ENCODE results near the gene MTHFD1L. TPM values are rescaled to one million over a fixed set of nuclear protein-coding genes. Genes with fewer than 3 reads are reported as not detected.

Gene MTHFD1L
- total and polyA plus RNA-seq, 2 experiments from 2014 or later: 18.2 to 37.9 TPM

- H3K9me3 ChIP-seq (ENCODE audit: low read depth): no peaks in the 10 kb centered on the region
- no peaks in the 10 kb centered on the region for H3K36me3 ChIP-seq
- no peak overlapping the region for H3K4me3 ChIP-seq
- no peak overlapping the region for H3K27ac ChIP-seq
- no peaks in the 10 kb centered on the region for H3K4me1 ChIP-seq (ENCODE audit: low read depth)
- DNase-seq (ENCODE audit: low read depth in 1 of 2, low spot score in 1 of 2): no peak
- TF ChIP-seq, protein P1, sequence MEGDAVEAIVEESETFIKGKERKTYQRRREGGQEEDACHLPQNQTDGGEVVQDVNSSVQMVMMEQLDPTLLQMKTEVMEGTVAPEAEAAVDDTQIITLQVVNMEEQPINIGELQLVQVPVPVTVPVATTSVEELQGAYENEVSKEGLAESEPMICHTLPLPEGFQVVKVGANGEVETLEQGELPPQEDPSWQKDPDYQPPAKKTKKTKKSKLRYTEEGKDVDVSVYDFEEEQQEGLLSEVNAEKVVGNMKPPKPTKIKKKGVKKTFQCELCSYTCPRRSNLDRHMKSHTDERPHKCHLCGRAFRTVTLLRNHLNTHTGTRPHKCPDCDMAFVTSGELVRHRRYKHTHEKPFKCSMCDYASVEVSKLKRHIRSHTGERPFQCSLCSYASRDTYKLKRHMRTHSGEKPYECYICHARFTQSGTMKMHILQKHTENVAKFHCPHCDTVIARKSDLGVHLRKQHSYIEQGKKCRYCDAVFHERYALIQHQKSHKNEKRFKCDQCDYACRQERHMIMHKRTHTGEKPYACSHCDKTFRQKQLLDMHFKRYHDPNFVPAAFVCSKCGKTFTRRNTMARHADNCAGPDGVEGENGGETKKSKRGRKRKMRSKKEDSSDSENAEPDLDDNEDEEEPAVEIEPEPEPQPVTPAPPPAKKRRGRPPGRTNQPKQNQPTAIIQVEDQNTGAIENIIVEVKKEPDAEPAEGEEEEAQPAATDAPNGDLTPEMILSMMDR (IDR thresholded peaks at IDR 0.05; ENCODE audit: low read depth, low read length): no peak
- H3K27me3 ChIP-seq: no peaks in the 10 kb centered on the region
Measured at GRCh38 chr6:150999107-150999506, 133.6 kb downstream of the MTHFD1L start.

- no peaks in the 10 kb centered on the region for H3K9me3 ChIP-seq (ENCODE audit: low read depth)
- no peaks in the 10 kb centered on the region for H3K36me3 ChIP-seq
- H3K27ac ChIP-seq: no peak overlapping the region
- no peaks in the 10 kb centered on the region for H3K4me1 ChIP-seq (ENCODE audit: low read depth)
- H3K27me3 ChIP-seq: no peaks in the 10 kb centered on the region
- no peak overlapping the region for H3K4me3 ChIP-seq
- TF ChIP-seq, protein P1 (IDR thresholded peaks at IDR 0.05; ENCODE audit: low read depth, low read length): no peak
- DNase-seq (ENCODE audit: low read depth in 1 of 2, low spot score in 1 of 2): no peak
Measured at GRCh38 chr6:150999576-150999975, 134.1 kb downstream of the MTHFD1L start.

DNA sequence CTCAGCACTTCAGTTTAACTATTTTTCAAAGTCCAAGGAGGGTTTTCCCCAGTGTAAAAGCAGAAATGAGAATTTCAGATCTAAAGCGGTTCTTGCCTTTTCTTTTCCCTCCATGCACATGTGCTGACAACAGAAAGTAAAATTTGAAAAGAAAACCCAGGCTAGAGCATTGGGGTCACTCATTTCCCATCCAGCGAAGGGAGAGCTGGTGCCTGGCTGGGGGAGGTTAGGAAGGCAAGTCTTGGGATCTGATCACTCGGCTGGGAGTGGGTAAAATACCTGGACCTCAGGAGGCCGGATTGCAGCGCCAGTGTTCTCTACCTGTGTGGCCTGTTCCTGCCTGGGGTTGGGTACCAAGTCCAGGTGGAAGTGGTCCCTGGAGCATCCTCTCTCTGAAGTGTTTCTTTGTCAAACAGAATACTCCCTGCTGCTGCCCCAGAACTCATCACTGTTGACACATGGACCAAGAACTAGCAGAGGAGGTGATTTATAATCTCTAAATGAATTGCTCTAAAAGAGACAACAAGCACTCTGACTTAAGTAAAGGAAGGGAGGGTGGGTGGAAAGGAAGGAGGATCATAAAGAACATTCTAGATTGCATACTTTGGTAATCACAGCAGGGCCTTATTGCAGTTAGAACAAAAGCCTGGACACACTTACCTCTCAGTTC lies 136.0 kb downstream of the MTHFD1L start:
- H3K36me3 ChIP-seq: no peaks in the 10 kb centered on the region
- no peaks in the 10 kb centered on the region for H3K9me3 ChIP-seq (ENCODE audit: low read depth)
- TF ChIP-seq, protein P1 (IDR thresholded peaks at IDR 0.05; ENCODE audit: low read depth, low read length): no peak
- no peaks in the 10 kb centered on the region for H3K27me3 ChIP-seq
- no peaks in the 10 kb centered on the region for H3K4me1 ChIP-seq (ENCODE audit: low read depth)
- no peak for DNase-seq (ENCODE audit: low read depth in 1 of 2, low spot score in 1 of 2)
- no peak overlapping the region for H3K4me3 ChIP-seq
- H3K27ac ChIP-seq: no peak overlapping the region

GRCh38 chr6:151002057-151002450 lies 136.6 kb downstream of the MTHFD1L start:
- Histone ChIP-seq H3K27me3 (no peaks in the 10 kb centered on the region), H3K4me1 (ENCODE audit: low read depth) (no peaks in the 10 kb centered on the region), H3K4me3 (no peak overlapping the region), H3K9me3 (ENCODE audit: low read depth) (no peaks in the 10 kb centered on the region), H3K36me3 (no peaks in the 10 kb centered on the region), H3K27ac (no peak overlapping the region)
- TF ChIP-seq, protein P1 (IDR thresholded peaks at IDR 0.05; ENCODE audit: low read depth, low read length): no peak
- no peak for DNase-seq (ENCODE audit: low read depth in 1 of 2, low spot score in 1 of 2)

GRCh38 chr6:151002491-151002935 lies 137.0 kb downstream of the MTHFD1L start:
- Histone ChIP-seq H3K9me3 (ENCODE audit: low read depth) (no peaks in the 10 kb centered on the region), H3K36me3 (no peaks in the 10 kb centered on the region), H3K4me3 (no peak overlapping the region), H3K27ac (no peak overlapping the region), H3K27me3 (no peaks in the 10 kb centered on the region), H3K4me1 (ENCODE audit: low read depth) (no peaks in the 10 kb centered on the region)
- DNase-seq (ENCODE audit: low read depth in 1 of 2, low spot score in 1 of 2): peak in 1 of 2 donors; percentile 75
- TF ChIP-seq, protein P1 (IDR thresholded peaks at IDR 0.05; ENCODE audit: low read depth, low read length): no peak

All from cardiac muscle cell (in vitro differentiated cells and primary cell).